Loucy (cell line): Measurements from ENCODE around the gene LMNTD1.
A peak's percentile ranks its signal among the peaks of the same experiment; 100 is the strongest.
"Not testable (repeated sequence)": the region's sequence is repeated elsewhere in the genome, so short reads cannot be mapped to it uniquely, and the experiment has no call there.

Experiments used
- H2AFZ ChIP-seq: fragments of 200-600 bp; sonication (generic); 2 replicates; pipeline ENCODE4 v1.6.0; 2016; ENCODE audit warnings: antibody characterized with exemption, mild to moderate bottlenecking, low read length, moderate library complexity
- H3F3A ChIP-seq: fragments of 200-600 bp; 2 replicates; pipeline ENCODE4 v1.6.0; 2016; ENCODE audit warnings: antibody characterized with exemption, low read depth, mild to moderate bottlenecking
- H3K27me3 ChIP-seq: fragments of 200-600 bp; sonication (generic); 2 replicates; pipeline ENCODE4 v1.6.1; 2014; ENCODE audit warnings: low read length, mild to moderate bottlenecking; ENCODE audit not compliant: insufficient read depth, poor library complexity, severe bottlenecking
- H3K36me3 ChIP-seq: fragments of 200-600 bp; sonication (generic); 2 replicates; pipeline ENCODE4 v1.6.1; 2016; ENCODE audit warnings: low read length; ENCODE audit not compliant: insufficient read depth
- H3K4me1 ChIP-seq: fragments of 200-600 bp; sonication (generic); 2 replicates; pipeline ENCODE4 v1.5.1; 2014; ENCODE audit warnings: low read length, mild to moderate bottlenecking; ENCODE audit not compliant: insufficient read depth, poor library complexity, severe bottlenecking
- H3K4me2 ChIP-seq: fragments of 200-600 bp; sonication (generic); 2 replicates; pipeline ENCODE4 v1.6.0; 2014; ENCODE audit warnings: antibody characterized with exemption, low read length, low read depth, mild to moderate bottlenecking; ENCODE audit not compliant: poor library complexity, severe bottlenecking
- H3K4me3 ChIP-seq: fragments of 200-600 bp; sonication (generic); 2 replicates; pipeline ENCODE4 v1.5.1; 2014; ENCODE audit warnings: low read length, mild to moderate bottlenecking, mixed read lengths; ENCODE audit not compliant: poor library complexity, severe bottlenecking
- H3K79me2 ChIP-seq: fragments of 200-600 bp; sonication (generic); 2 replicates; pipeline ENCODE4 v1.6.1; 2014; ENCODE audit warnings: low read length; ENCODE audit not compliant: insufficient read depth
- H3K9ac ChIP-seq: fragments of 200-600 bp; sonication (generic); 2 replicates; pipeline ENCODE4 v1.6.0; 2014; ENCODE audit warnings: mild to moderate bottlenecking, low read depth, low read length, moderate library complexity; ENCODE audit not compliant: poor library complexity, severe bottlenecking
- H3K9me2 ChIP-seq: fragments of 200-600 bp; sonication (generic); replicated peaks from 2 replicates; pipeline ENCODE4 v1.6.1; 2016; ENCODE audit warnings: low read depth, low read length, mixed read lengths
- H3K9me3 ChIP-seq: fragments of 200-600 bp; sonication (generic); 2 replicates; pipeline ENCODE4 v1.6.1; 2014; ENCODE audit warnings: mild to moderate bottlenecking, antibody characterized with exemption, low read length, low read depth; ENCODE audit not compliant: insufficient read depth
- H4K20me1 ChIP-seq: fragments of 200-600 bp; sonication (generic); 2 replicates; pipeline ENCODE4 v1.6.0; 2014; ENCODE audit warnings: antibody characterized with exemption, low read length, mild to moderate bottlenecking; ENCODE audit not compliant: insufficient read depth, poor library complexity, severe bottlenecking
- CTCF ChIP-seq: fragments of 200-600 bp; sonication (generic); conservative IDR thresholded peaks from 2 replicates; pipeline ENCODE4 v1.5.1; 2014; ENCODE audit warnings: mild to moderate bottlenecking, antibody characterized with exemption, low read length
- EZH2phosphoT487 ChIP-seq: fragments of 200-600 bp; IDR thresholded peaks from 2 replicates; pipeline ENCODE4 v1.6.1; 2018; ENCODE audit warnings: antibody characterized with exemption, mild to moderate bottlenecking, moderate library complexity, borderline replicate concordance

The LMNTD1 gene

GRCh38 chr12:25433581-25434325 lies 119.3 kb downstream of the LMNTD1 start:
- Histone ChIP-seq H3F3A (no peaks in the 10 kb centered on the region), H3K9me3 (no peaks in the 10 kb centered on the region), H3K27me3 (no peaks in the 10 kb centered on the region), H3K4me3 (no peak overlapping the region), H4K20me1 (no peaks in the 10 kb centered on the region), H2AFZ (no peak overlapping the region), H3K9ac (no peak overlapping the region), H3K4me1 (peaks cover 21% of the 10 kb centered on the region), H3K4me2 (peak overlapping the region; percentile 34), H3K36me3 (no peaks in the 10 kb centered on the region), H3K9me2 (no peaks in the 10 kb centered on the region), H3K79me2 (no peaks in the 10 kb centered on the region)
- TF ChIP-seq CTCF (no peak), EZH2phosphoT487 (no peak)

- Histone ChIP-seq H3K4me2 (peak overlapping the region; percentile 34), H2AFZ (no peak overlapping the region), H3K79me2 (no peaks in the 10 kb centered on the region), H3K4me3 (no peak overlapping the region), H3K36me3 (no peaks in the 10 kb centered on the region), H4K20me1 (no peaks in the 10 kb centered on the region), H3K9me2 (no peaks in the 10 kb centered on the region), H3K4me1 (peaks cover 21% of the 10 kb centered on the region), H3K9me3 (no peaks in the 10 kb centered on the region), H3F3A (no peaks in the 10 kb centered on the region), H3K27me3 (no peaks in the 10 kb centered on the region), H3K9ac (no peak overlapping the region)
- TF ChIP-seq CTCF (no peak), EZH2phosphoT487 (no peak)
Observed at GRCh38 chr12:25433024-25433423, 120.1 kb downstream of the LMNTD1 start.

GRCh38 chr12:25427337-25428249 lies 125.5 kb downstream of the LMNTD1 start:
- Histone ChIP-seq H4K20me1 (no peaks in the 10 kb centered on the region), H3K79me2 (no peaks in the 10 kb centered on the region), H2AFZ (no peak overlapping the region)

GRCh38 chr12:25426821-25427220 lies 126.3 kb downstream of the LMNTD1 start:
- not testable (repeated sequence) for H3K79me2 ChIP-seq, H3F3A ChIP-seq, H3K27me3 ChIP-seq, H3K36me3 ChIP-seq, H2AFZ ChIP-seq, H3K4me2 ChIP-seq, H3K9ac ChIP-seq, H3K9me3 ChIP-seq, H3K4me1 ChIP-seq, H4K20me1 ChIP-seq, H3K9me2 ChIP-seq, H3K4me3 ChIP-seq

More at GRCh38 chr12:25427337-25428249, 125.5 kb downstream of the LMNTD1 start:
- Histone ChIP-seq H3K4me2 (no peak overlapping the region), H3F3A (no peaks in the 10 kb centered on the region), H3K9me3 (no peaks in the 10 kb centered on the region), H3K27me3 (no peaks in the 10 kb centered on the region), H3K4me1 (no peaks in the 10 kb centered on the region), H3K9ac (no peak overlapping the region), H3K36me3 (no peaks in the 10 kb centered on the region), H3K9me2 (no peaks in the 10 kb centered on the region), H3K4me3 (no peak overlapping the region)
- no peak for TF ChIP-seq CTCF
- TF ChIP-seq EZH2phosphoT487, result no peak
